K562 (cell line): Measurements from ENCODE around the gene EPC2. TPM values are rescaled to one million over a fixed set of nuclear protein-coding genes. Genes with fewer than 3 reads are reported as not detected.

Source experiments
- E2F3 ChIP-seq: fragments of 250-450 bp; sonication (Bioruptor Pico); IDR thresholded peaks from 2 replicates; pipeline ENCODE4 v1.4.0; 2020; ENCODE audit warnings: mild to moderate bottlenecking
- GATAD2B ChIP-seq: fragments of 450-650 bp; IDR thresholded peaks from 2 replicates; pipeline ENCODE4 v1.6.1; 2017; ENCODE audit warnings: mild to moderate bottlenecking, borderline replicate concordance
- RFX7 ChIP-seq: fragments of 250-450 bp; sonication (Bioruptor Pico); IDR thresholded peaks from 2 replicates; pipeline ENCODE4 v1.5.1; 2021; ENCODE audit warnings: mild to moderate bottlenecking
- SMARCA5 ChIP-seq: fragments of 450-650 bp; IDR thresholded peaks from 2 replicates; pipeline ENCODE4 v1.6.1; 2016
- SP1 ChIP-seq: sonication (generic); formaldehyde crosslinking; IDR thresholded peaks from 2 replicates; pipeline ENCODE4 v1.8.1; 2022; ENCODE audit warnings: mild to moderate bottlenecking, missing genetic modification reagents
- SUPT5H ChIP-seq: fragments of 450-650 bp; IDR thresholded peaks from 2 replicates; pipeline ENCODE4 v1.6.1; 2016
- U2AF1 ChIP-seq: fragments of 200-400 bp; formaldehyde crosslinking; optimal IDR thresholded peaks from 2 replicates; pipeline ENCODE3; 2017; ENCODE audit warnings: mild to moderate bottlenecking, low read depth, low read length, moderate library complexity
- polyA plus RNA-seq, 8 experiments: library from polyadenylated mRNA; depleted of rRNA in 4 of 8; stranded (reverse) in 5 of 8; unstranded in 3 of 8; fragments of >200 nt; fragmentation: Nextera tagmentation in 2 of 8; fragmentation: Illumina TruSeq in 1 of 8; extraction: Ambion mirVana in 2 of 8; extraction: Trizol in 1 of 8; gene quantifications; 2 replicates each; pipeline versions ENCODE4 v1.2.1 to v1.2.3, GENCODE V29; 2011 to 2014; ENCODE audit warnings: inconsistent platforms in 1 of 8, missing spikeins in 1 of 8
- total RNA-seq, 7 experiments: library from RNA; depleted of rRNA in 6 of 7; stranded (reverse); fragments of >200 nt in 6 of 7; fragmentation: Illumina TruSeq in 2 of 7; extraction: Trizol in 2 of 7; gene quantifications; 2 replicates each; pipeline versions ENCODE4 v1.2.1 to v1.2.3, GENCODE V29; 2011 to 2021; ENCODE audit warnings: low replicate concordance in 1 of 7
- TF ChIP-seq, protein P1 (sequence below): fragments of 200-600 bp; sonication (generic); IDR thresholded peaks from one replicate; pipeline ENCODE4 v1.6.1; 2012; ENCODE audit warnings: mild to moderate bottlenecking, low read depth, low read length, inconsistent platforms
- TF ChIP-seq, protein P2 (sequence below): fragments of 450-650 bp; IDR thresholded peaks from 2 replicates; pipeline ENCODE4 v1.6.1; 2017; ENCODE audit warnings: mild to moderate bottlenecking, moderate library complexity
- TF ChIP-seq, protein P3 (sequence below): fragments of 450-650 bp; IDR thresholded peaks from 2 replicates; pipeline ENCODE4 v1.6.1; 2016; ENCODE audit warnings: mild to moderate bottlenecking
- TF ChIP-seq, protein P4 (sequence below): fragments of 250-450 bp; sonication (Bioruptor Pico); IDR thresholded peaks from 2 replicates; pipeline ENCODE4 v1.5.0; 2021
- TF ChIP-seq, protein P5 (sequence below): fragments of 250-450 bp; sonication (Bioruptor Pico); IDR thresholded peaks from 2 replicates; pipeline ENCODE4 v1.5.0; 2021

The EPC2 gene
- total and polyA plus RNA-seq, 9 of the 15 experiments (the other 6 are each of a cell fraction or from before 2014, with no cell fraction given) = 7.0 to 35.8 (median 29.1) TPM

DNA sequence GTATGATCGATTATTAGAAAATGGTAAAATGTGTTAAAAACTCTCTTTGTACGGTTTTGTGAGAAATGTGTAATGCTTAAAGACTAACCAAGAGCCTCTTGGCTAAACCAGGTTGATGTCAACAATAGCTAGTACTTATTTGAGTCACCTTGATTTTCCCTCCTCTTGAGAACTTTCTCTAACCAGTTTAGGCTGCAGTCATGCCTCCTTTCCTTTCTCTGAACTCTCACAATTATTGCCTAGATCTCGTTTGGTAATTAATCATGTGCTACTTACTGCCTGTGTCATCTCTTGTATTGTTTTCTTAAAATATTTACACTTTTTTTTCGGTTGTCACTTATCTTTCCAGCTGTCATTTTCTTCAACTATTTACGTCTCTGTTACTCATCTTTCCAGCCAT is 1.1 kb upstream of the EPC2 start (continued):
- TF ChIP-seq, protein P1, sequence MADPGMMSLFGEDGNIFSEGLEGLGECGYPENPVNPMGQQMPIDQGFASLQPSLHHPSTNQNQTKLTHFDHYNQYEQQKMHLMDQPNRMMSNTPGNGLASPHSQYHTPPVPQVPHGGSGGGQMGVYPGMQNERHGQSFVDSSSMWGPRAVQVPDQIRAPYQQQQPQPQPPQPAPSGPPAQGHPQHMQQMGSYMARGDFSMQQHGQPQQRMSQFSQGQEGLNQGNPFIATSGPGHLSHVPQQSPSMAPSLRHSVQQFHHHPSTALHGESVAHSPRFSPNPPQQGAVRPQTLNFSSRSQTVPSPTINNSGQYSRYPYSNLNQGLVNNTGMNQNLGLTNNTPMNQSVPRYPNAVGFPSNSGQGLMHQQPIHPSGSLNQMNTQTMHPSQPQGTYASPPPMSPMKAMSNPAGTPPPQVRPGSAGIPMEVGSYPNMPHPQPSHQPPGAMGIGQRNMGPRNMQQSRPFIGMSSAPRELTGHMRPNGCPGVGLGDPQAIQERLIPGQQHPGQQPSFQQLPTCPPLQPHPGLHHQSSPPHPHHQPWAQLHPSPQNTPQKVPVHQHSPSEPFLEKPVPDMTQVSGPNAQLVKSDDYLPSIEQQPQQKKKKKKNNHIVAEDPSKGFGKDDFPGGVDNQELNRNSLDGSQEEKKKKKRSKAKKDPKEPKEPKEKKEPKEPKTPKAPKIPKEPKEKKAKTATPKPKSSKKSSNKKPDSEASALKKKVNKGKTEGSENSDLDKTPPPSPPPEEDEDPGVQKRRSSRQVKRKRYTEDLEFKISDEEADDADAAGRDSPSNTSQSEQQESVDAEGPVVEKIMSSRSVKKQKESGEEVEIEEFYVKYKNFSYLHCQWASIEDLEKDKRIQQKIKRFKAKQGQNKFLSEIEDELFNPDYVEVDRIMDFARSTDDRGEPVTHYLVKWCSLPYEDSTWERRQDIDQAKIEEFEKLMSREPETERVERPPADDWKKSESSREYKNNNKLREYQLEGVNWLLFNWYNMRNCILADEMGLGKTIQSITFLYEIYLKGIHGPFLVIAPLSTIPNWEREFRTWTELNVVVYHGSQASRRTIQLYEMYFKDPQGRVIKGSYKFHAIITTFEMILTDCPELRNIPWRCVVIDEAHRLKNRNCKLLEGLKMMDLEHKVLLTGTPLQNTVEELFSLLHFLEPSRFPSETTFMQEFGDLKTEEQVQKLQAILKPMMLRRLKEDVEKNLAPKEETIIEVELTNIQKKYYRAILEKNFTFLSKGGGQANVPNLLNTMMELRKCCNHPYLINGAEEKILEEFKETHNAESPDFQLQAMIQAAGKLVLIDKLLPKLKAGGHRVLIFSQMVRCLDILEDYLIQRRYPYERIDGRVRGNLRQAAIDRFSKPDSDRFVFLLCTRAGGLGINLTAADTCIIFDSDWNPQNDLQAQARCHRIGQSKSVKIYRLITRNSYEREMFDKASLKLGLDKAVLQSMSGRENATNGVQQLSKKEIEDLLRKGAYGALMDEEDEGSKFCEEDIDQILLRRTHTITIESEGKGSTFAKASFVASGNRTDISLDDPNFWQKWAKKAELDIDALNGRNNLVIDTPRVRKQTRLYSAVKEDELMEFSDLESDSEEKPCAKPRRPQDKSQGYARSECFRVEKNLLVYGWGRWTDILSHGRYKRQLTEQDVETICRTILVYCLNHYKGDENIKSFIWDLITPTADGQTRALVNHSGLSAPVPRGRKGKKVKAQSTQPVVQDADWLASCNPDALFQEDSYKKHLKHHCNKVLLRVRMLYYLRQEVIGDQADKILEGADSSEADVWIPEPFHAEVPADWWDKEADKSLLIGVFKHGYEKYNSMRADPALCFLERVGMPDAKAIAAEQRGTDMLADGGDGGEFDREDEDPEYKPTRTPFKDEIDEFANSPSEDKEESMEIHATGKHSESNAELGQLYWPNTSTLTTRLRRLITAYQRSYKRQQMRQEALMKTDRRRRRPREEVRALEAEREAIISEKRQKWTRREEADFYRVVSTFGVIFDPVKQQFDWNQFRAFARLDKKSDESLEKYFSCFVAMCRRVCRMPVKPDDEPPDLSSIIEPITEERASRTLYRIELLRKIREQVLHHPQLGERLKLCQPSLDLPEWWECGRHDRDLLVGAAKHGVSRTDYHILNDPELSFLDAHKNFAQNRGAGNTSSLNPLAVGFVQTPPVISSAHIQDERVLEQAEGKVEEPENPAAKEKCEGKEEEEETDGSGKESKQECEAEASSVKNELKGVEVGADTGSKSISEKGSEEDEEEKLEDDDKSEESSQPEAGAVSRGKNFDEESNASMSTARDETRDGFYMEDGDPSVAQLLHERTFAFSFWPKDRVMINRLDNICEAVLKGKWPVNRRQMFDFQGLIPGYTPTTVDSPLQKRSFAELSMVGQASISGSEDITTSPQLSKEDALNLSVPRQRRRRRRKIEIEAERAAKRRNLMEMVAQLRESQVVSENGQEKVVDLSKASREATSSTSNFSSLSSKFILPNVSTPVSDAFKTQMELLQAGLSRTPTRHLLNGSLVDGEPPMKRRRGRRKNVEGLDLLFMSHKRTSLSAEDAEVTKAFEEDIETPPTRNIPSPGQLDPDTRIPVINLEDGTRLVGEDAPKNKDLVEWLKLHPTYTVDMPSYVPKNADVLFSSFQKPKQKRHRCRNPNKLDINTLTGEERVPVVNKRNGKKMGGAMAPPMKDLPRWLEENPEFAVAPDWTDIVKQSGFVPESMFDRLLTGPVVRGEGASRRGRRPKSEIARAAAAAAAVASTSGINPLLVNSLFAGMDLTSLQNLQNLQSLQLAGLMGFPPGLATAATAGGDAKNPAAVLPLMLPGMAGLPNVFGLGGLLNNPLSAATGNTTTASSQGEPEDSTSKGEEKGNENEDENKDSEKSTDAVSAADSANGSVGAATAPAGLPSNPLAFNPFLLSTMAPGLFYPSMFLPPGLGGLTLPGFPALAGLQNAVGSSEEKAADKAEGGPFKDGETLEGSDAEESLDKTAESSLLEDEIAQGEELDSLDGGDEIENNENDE = no peak
- no peak for TF ChIP-seq RFX7 (CRISPR knock-in tag)
- TF ChIP-seq SUPT5H = no peak
- no peak for TF ChIP-seq E2F3 (CRISPR knock-in tag)
- no peak for TF ChIP-seq U2AF1
- TF ChIP-seq SP1 = no peak
- TF ChIP-seq, protein P2, sequence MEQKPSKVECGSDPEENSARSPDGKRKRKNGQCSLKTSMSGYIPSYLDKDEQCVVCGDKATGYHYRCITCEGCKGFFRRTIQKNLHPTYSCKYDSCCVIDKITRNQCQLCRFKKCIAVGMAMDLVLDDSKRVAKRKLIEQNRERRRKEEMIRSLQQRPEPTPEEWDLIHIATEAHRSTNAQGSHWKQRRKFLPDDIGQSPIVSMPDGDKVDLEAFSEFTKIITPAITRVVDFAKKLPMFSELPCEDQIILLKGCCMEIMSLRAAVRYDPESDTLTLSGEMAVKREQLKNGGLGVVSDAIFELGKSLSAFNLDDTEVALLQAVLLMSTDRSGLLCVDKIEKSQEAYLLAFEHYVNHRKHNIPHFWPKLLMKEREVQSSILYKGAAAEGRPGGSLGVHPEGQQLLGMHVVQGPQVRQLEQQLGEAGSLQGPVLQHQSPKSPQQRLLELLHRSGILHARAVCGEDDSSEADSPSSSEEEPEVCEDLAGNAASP = no peak
- TF ChIP-seq, protein P3, sequence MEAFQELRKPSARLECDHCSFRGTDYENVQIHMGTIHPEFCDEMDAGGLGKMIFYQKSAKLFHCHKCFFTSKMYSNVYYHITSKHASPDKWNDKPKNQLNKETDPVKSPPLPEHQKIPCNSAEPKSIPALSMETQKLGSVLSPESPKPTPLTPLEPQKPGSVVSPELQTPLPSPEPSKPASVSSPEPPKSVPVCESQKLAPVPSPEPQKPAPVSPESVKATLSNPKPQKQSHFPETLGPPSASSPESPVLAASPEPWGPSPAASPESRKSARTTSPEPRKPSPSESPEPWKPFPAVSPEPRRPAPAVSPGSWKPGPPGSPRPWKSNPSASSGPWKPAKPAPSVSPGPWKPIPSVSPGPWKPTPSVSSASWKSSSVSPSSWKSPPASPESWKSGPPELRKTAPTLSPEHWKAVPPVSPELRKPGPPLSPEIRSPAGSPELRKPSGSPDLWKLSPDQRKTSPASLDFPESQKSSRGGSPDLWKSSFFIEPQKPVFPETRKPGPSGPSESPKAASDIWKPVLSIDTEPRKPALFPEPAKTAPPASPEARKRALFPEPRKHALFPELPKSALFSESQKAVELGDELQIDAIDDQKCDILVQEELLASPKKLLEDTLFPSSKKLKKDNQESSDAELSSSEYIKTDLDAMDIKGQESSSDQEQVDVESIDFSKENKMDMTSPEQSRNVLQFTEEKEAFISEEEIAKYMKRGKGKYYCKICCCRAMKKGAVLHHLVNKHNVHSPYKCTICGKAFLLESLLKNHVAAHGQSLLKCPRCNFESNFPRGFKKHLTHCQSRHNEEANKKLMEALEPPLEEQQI = no peak
- TF ChIP-seq, protein P4, sequence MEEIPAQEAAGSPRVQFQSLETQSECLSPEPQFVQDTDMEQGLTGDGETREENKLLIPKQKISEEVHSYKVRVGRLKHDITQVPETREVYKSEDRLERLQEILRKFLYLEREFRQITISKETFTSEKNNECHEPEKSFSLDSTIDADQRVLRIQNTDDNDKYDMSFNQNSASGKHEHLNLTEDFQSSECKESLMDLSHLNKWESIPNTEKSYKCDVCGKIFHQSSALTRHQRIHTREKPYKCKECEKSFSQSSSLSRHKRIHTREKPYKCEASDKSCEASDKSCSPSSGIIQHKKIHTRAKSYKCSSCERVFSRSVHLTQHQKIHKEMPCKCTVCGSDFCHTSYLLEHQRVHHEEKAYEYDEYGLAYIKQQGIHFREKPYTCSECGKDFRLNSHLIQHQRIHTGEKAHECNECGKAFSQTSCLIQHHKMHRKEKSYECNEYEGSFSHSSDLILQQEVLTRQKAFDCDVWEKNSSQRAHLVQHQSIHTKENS (CRISPR knock-in tag) = no peak
- no peak for TF ChIP-seq SMARCA5
- TF ChIP-seq, protein P5, sequence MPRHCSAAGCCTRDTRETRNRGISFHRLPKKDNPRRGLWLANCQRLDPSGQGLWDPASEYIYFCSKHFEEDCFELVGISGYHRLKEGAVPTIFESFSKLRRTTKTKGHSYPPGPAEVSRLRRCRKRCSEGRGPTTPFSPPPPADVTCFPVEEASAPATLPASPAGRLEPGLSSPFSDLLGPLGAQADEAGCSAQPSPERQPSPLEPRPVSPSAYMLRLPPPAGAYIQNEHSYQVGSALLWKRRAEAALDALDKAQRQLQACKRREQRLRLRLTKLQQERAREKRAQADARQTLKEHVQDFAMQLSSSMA (CRISPR knock-in tag) = no peak
- TF ChIP-seq GATAD2B = no peak; the same call in 1 of the 2 replicates
